ENCODE data around the gene ZNF385D.

DNA sequence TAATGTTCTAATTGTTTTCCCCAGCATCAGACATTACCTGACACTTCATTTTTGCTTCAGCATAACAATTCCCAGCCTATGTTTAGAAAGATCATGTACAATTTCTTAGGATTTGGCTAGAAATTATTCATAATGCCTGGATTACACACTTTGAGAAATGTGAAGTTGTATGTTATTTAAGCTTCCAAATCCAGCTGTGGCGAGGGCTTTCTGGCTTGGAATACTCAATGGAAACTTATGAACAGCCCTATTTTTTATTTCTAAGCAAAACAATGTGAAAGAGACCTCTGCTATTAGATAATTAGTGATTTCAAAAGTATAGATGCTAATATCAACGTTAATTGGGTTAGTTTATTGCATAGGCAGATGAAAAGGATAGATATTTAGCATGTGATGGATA lies 341.6 kb downstream of the ZNF385D start:
- TF ChIP-seq YY1 (IDR thresholded peaks at IDR 0.05; ENCODE audit: insufficient read depth, insufficient read length) (no peak), ZNF274 (IDR thresholded peaks at IDR 0.05; ENCODE audit: low read depth, low read length) (no peak)
